Loucy (cell line): ENCODE results near the gene EDC4.

Experiments
- EZH2phosphoT487 ChIP-seq: fragments of 200-600 bp; IDR thresholded peaks from 2 replicates; pipeline ENCODE4 v1.6.1; 2018; ENCODE audit warnings: antibody characterized with exemption, mild to moderate bottlenecking, moderate library complexity, borderline replicate concordance
- TF ChIP-seq, protein P1 (sequence below): fragments of 200-600 bp; sonication (generic); conservative IDR thresholded peaks from 2 replicates; pipeline ENCODE4 v1.5.1; 2014; ENCODE audit warnings: mild to moderate bottlenecking, antibody characterized with exemption, low read length

DNA sequence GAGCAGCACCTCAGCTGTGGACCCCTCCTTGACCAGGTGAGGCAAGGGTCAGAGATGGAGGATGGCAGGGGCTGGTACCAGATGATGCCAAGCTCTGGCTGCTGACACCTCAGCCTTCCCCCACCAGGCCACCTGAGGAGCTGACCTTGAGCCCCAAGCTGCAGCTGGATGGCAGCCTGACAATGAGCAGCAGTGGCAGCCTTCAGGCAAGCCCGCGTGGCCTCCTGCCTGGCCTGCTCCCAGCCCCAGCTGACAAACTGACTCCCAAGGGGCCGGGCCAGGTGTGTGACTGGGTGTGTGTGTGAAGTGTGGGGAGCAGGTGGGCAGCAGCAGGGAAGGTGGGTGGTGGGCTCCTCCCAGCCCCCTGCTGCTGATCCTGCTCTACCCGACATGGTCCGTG is 7.1 kb downstream of the EDC4 start:
- TF ChIP-seq, protein P1, sequence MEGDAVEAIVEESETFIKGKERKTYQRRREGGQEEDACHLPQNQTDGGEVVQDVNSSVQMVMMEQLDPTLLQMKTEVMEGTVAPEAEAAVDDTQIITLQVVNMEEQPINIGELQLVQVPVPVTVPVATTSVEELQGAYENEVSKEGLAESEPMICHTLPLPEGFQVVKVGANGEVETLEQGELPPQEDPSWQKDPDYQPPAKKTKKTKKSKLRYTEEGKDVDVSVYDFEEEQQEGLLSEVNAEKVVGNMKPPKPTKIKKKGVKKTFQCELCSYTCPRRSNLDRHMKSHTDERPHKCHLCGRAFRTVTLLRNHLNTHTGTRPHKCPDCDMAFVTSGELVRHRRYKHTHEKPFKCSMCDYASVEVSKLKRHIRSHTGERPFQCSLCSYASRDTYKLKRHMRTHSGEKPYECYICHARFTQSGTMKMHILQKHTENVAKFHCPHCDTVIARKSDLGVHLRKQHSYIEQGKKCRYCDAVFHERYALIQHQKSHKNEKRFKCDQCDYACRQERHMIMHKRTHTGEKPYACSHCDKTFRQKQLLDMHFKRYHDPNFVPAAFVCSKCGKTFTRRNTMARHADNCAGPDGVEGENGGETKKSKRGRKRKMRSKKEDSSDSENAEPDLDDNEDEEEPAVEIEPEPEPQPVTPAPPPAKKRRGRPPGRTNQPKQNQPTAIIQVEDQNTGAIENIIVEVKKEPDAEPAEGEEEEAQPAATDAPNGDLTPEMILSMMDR: no peak
- TF ChIP-seq EZH2phosphoT487: no peak
